GM19372 (cell line): ENCODE data around the gene STX19.

Source experiments
- ATAC-seq: cut with Tn5 transposase; IDR thresholded peaks from one replicate; pipeline ENCODE4 v1.9.1; 2021; ENCODE audit warnings: mild to moderate bottlenecking, low read depth, moderate library complexity; ENCODE audit not compliant: unreplicated experiment

The STX19 gene

GRCh38 chr3:94043285-94043684 is 14.9 kb upstream of the STX19 start:
- ATAC-seq: no peak

GRCh38 chr3:94036909-94037507 is 8.6 kb upstream of the STX19 start:
- no peak for ATAC-seq

- no peak for ATAC-seq
These were observed 1.8 kb downstream of the STX19 start for GRCh38 chr3:94026623-94027022.

GRCh38 chr3:94024385-94024784 is 4.0 kb downstream of the STX19 start:
- ATAC-seq: no peak

GRCh38 chr3:94020293-94020692 is 8.1 kb downstream of the STX19 start:
- ATAC-seq: no peak

GRCh38 chr3:94019659-94020058 is 8.7 kb downstream of the STX19 start:
- ATAC-seq: no peak

GRCh38 chr3:94015025-94015424 is 13.4 kb downstream of the STX19 start:
- ATAC-seq: no peak

GRCh38 chr3:94012185-94012584 is 16.2 kb downstream of the STX19 start:
- no peak for ATAC-seq

- ATAC-seq: no peak
These were observed 17.1 kb downstream of the STX19 start for GRCh38 chr3:94011233-94011711.

- no peak for ATAC-seq
These were observed 18.8 kb downstream of the STX19 start for GRCh38 chr3:94009608-94010007.

- ATAC-seq: no peak
These were observed 20.1 kb downstream of the STX19 start for GRCh38 chr3:94008253-94008652.

- ATAC-seq: peak; percentile 95
These were observed 24.0 kb downstream of the STX19 start for GRCh38 chr3:94004301-94004910.

- ATAC-seq: no peak
These were observed 26.4 kb downstream of the STX19 start for GRCh38 chr3:94001827-94002495.

GRCh38 chr3:94001191-94001590 is 27.2 kb downstream of the STX19 start:
- ATAC-seq: no peak

GRCh38 chr3:93994056-93994455 is 34.3 kb downstream of the STX19 start:
- no peak for ATAC-seq

GRCh38 chr3:93992207-93992606 is 36.2 kb downstream of the STX19 start:
- no peak for ATAC-seq

- no peak for ATAC-seq
These were observed 36.8 kb downstream of the STX19 start for GRCh38 chr3:93991631-93992030.

GRCh38 chr3:93989241-93989640 is 39.2 kb downstream of the STX19 start:
- no peak for ATAC-seq

GRCh38 chr3:93988764-93989163 is 39.6 kb downstream of the STX19 start:
- no peak for ATAC-seq

- ATAC-seq: no peak
These were observed 40.1 kb downstream of the STX19 start for GRCh38 chr3:93988283-93988682.

GRCh38 chr3:93984618-93985017 is 43.8 kb downstream of the STX19 start:
- ATAC-seq: no peak

GRCh38 chr3:93983408-93983807 is 45.0 kb downstream of the STX19 start:
- ATAC-seq: no peak
